Bronchial epithelial cell (primary cell): ENCODE measurements around the gene RAMAC. TPM values are rescaled to one million over a fixed set of nuclear protein-coding genes. Genes with fewer than 3 reads are reported as not detected.

ENCODE experiments used
- DNase-seq: peaks from one replicate; pipeline ENCODE4 v3.0.0-alpha.2; 2010; ENCODE audit warnings: low read depth
- FAIRE-seq: peaks from 2 replicates; lab custom pipeline; 2011; peaks lifted over from hg19 to GRCh38; lab: Jason Lieb, UNC
- H3K27me3 ChIP-seq: 2 replicates; pipeline ENCODE4 v1.5.1; 2011; ENCODE audit warnings: low read length; ENCODE audit not compliant: control insufficient read depth, insufficient read depth
- H3K36me3 ChIP-seq: 2 replicates; pipeline ENCODE4 v1.5.1; 2011; ENCODE audit warnings: low read length; ENCODE audit not compliant: control insufficient read depth, insufficient read depth
- H3K4me3 ChIP-seq: 2 replicates; pipeline ENCODE4 v1.5.1; 2011; ENCODE audit warnings: mild to moderate bottlenecking, low read depth, low read length, control low read depth
- total RNA-seq: library from RNA; depleted of rRNA; stranded (reverse); fragments of >200 nt; gene quantifications from 2 replicates; pipeline ENCODE4 v1.2.1, GENCODE V29; 2014
- TF ChIP-seq, protein P1 (sequence below): IDR thresholded peaks from 2 replicates; pipeline ENCODE4 v1.5.1; 2011; ENCODE audit warnings: mild to moderate bottlenecking, moderate library complexity, low read length, control low read depth, inconsistent platforms; ENCODE audit not compliant: insufficient read depth, severe bottlenecking

RAMAC gene
- total RNA-seq, 1 donor from 2014 or later, result 83.7 TPM

DNA sequence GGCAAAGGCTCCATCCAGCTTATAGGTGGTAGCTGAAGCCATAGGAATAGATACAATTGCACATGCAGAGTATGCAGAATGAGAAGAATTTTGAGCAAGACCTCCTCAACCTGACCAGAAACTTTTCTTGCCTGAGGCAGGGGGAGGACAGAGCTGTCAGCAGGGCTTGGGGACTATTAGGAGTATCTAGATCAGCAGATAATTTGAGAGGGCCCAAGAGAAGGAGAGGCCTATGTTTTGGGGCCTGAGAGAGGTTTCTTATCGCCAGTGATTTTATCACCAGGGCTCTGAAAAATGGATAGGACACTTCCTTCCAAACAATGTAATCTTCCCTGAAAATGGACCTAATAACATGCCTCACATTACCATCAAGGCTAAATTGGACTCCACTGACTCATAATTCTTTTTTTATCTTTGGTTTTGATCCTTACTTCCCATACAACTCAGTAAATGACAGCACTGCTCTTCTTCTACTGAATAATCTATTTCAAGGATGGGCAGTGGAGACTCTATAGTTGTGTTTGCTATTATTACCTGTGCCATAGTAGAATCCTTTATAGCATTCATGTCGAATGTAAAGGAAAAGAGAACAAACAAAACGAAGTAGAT is 15.8 kb upstream of the RAMAC start:
- FAIRE-seq (no peak), DNase-seq (no peak)
- TF ChIP-seq, protein P1, sequence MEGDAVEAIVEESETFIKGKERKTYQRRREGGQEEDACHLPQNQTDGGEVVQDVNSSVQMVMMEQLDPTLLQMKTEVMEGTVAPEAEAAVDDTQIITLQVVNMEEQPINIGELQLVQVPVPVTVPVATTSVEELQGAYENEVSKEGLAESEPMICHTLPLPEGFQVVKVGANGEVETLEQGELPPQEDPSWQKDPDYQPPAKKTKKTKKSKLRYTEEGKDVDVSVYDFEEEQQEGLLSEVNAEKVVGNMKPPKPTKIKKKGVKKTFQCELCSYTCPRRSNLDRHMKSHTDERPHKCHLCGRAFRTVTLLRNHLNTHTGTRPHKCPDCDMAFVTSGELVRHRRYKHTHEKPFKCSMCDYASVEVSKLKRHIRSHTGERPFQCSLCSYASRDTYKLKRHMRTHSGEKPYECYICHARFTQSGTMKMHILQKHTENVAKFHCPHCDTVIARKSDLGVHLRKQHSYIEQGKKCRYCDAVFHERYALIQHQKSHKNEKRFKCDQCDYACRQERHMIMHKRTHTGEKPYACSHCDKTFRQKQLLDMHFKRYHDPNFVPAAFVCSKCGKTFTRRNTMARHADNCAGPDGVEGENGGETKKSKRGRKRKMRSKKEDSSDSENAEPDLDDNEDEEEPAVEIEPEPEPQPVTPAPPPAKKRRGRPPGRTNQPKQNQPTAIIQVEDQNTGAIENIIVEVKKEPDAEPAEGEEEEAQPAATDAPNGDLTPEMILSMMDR, result no peak
- Histone ChIP-seq H3K4me3 (no peak overlapping the region), H3K27me3 (no peaks in the 10 kb centered on the region), H3K36me3 (no peaks in the 10 kb centered on the region)

DNA sequence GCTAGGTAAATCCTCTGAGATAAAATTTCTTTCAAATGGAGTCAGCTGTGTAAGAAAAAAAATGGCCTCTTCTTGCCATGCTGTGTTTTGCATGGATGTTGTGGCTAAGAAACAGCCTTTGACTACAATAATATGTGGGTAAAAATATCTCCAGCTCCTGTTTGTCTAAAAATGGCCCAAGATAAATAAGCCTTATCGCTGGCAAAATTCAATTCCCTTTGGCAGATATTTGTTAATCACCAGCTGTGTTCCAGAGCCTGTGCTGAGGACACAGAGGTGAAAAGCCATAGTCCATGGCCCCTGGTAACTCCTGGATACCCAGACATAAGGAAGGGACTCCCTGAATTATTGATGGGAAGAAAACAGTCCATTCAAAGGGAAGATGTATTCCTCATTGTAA is 15.3 kb upstream of the RAMAC start:
- Histone ChIP-seq H3K36me3 (no peaks in the 10 kb centered on the region), H3K4me3 (no peak overlapping the region), H3K27me3 (no peaks in the 10 kb centered on the region)
- TF ChIP-seq, protein P1, result no peak
- no peak for DNase-seq
- no peak for FAIRE-seq

DNA sequence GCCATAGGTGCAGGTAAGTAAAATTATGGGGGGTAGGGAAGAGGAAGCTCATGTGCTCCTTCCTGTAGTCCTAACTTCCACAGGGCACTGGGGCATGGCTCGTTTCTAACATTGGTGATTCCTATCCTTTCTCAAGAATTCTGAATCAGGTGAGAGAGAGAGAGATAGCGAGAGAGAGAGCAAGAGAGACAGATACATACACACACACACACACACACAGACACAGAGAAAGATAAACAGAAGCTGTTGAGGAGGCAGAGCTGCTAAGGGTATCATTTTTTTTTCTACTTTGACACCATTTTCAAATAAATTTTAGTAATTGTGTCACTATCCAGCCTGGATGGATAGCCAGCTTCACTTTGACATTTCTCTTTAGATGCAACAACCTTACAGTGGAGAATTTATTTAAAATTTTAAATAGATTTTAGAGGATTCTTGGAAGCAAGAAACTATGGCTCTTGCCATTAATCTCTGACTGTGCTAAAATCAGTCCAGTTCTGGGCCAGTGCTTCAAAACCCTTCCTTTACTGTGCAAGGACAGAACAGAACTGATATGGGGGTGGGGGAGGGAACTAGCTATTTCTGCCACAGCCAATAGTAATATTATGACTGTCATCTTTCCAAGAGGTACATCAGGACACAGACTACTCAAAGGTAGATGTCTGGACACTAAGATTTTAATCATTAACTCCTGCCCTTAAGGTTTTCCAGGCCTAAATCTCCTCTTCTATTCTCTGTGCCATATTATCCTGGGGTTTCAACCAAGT is 14.6 kb upstream of the RAMAC start:
- no peak for DNase-seq
- FAIRE-seq, result no peak
- Histone ChIP-seq H3K4me3 (no peak overlapping the region), H3K27me3 (no peaks in the 10 kb centered on the region), H3K36me3 (no peaks in the 10 kb centered on the region)
- TF ChIP-seq, protein P1, result no peak

DNA sequence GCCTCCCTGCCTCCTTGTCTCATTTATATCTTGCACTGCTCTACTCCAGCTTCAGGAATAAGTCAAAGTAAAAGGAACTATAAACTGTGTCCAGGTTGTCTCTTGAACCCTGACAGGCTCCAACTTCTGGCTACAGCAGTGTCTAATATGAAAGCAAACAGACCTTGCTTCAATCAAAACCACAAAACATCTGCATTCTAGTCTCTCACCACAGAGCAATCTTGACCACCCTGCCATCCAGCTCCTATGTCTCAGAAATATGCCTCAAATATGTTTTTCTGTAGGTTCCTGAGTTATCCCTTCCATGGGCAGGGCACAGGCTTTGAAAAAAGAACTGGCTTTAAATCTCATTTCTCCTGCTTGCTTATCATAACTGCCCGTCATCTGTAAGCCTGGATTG is 13.0 kb upstream of the RAMAC start:
- Histone ChIP-seq H3K36me3 (no peaks in the 10 kb centered on the region), H3K4me3 (no peak overlapping the region), H3K27me3 (no peaks in the 10 kb centered on the region)
- FAIRE-seq (no peak), DNase-seq (no peak)
- TF ChIP-seq, protein P1, result no peak

DNA sequence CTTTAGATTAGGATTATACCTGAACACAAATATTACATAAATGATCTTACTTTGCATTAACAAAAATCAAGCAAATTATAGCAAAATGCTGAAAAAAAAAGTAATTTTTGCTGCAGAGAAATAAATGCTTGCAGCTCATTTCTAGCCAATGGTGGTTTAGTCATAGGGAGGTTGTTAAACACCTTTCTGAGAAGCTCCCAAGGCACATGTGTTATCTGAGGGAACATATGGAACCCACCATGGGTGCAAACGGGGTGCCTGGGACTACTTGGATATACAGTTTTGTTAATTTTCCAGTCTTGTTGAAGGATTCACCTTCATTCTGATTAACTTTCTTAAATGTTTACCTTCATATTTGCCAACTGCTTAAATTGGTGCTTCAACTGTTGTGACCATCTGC is 8.9 kb upstream of the RAMAC start:
- DNase-seq (no peak), FAIRE-seq (no peak)
- no peaks in the 10 kb centered on the region for H3K36me3 ChIP-seq
- TF ChIP-seq, protein P1, result no peak
- no peaks in the 10 kb centered on the region for H3K27me3 ChIP-seq
- H3K4me3 ChIP-seq, result no peak overlapping the region
